NCI-H226 (cell line): Measurements from ENCODE around the gene TMED9.
"Not testable (repeated sequence)": the region's sequence is repeated elsewhere in the genome, so short reads cannot be mapped to it uniquely, and the experiment has no call there.

Source experiments
- DNase-seq: peaks from one replicate; pipeline ENCODE4 v3.0.0-alpha.2; 2015

TMED9 gene

GRCh38 chr5:177592010-177592834, at the start of gene TMED9:
Gene TMED9 (plus strand): TSS chr5:177592203. CDS start chr5:177592215, 12 bp downstream.
- DNase-seq: peak; percentile 86

GRCh38 chr5:177542816-177543465, 49.1 kb upstream of the TMED9 start:
- DNase-seq: no peak

- DNase-seq: peak; percentile 80
Measured at GRCh38 chr5:177545487-177546257, 46.3 kb upstream of the TMED9 start.

- peak; percentile 96 for DNase-seq
Measured at GRCh38 chr5:177546258-177546741, 45.7 kb upstream of the TMED9 start.

- no peak for DNase-seq
Measured at GRCh38 chr5:177547736-177548135, 44.3 kb upstream of the TMED9 start.

- no peak for DNase-seq
Measured at GRCh38 chr5:177548495-177548894, 43.5 kb upstream of the TMED9 start.

- no peak for DNase-seq
Measured at GRCh38 chr5:177550122-177550521, 41.9 kb upstream of the TMED9 start.

GRCh38 chr5:177552839-177553455, 39.1 kb upstream of the TMED9 start:
- no peak for DNase-seq

- DNase-seq: no peak
Measured at GRCh38 chr5:177553671-177554429, 38.2 kb upstream of the TMED9 start.

GRCh38 chr5:177554474-177555111, 37.4 kb upstream of the TMED9 start, which contains the start of gene FAM193B:
Gene FAM193B (minus strand): TSS chr5:177554563. CDS start chr5:177554458, 105 bp downstream.
- DNase-seq: peak; percentile 82

GRCh38 chr5:177555228-177555627, 36.8 kb upstream of the TMED9 start:
- DNase-seq: no peak

- DNase-seq: no peak
Measured at GRCh38 chr5:177555665-177556064, 36.3 kb upstream of the TMED9 start.

- DNase-seq: no peak
Measured at GRCh38 chr5:177557041-177557647, 34.9 kb upstream of the TMED9 start.

GRCh38 chr5:177557796-177558195, 34.2 kb upstream of the TMED9 start:
- no peak for DNase-seq

- DNase-seq: not testable (repeated sequence)
Measured at GRCh38 chr5:177559446-177559941, 32.5 kb upstream of the TMED9 start.

GRCh38 chr5:177565046-177565445, 27.0 kb upstream of the TMED9 start:
- no peak for DNase-seq

- no peak for DNase-seq
Measured at GRCh38 chr5:177568326-177568725, 23.7 kb upstream of the TMED9 start.

- DNase-seq: no peak
Measured at GRCh38 chr5:177569894-177570293, 22.1 kb upstream of the TMED9 start.

- no peak for DNase-seq
Measured at GRCh38 chr5:177575488-177575887, 16.5 kb upstream of the TMED9 start.

GRCh38 chr5:177576169-177576568, 15.8 kb upstream of the TMED9 start:
- DNase-seq: no peak

GRCh38 chr5:177578316-177578715, 13.7 kb upstream of the TMED9 start:
- DNase-seq: no peak
